Left renal cortex interstitium (tissue), 4 donors: ENCODE results near the gene UBALD1. TPM values are rescaled to one million over a fixed set of nuclear protein-coding genes. Genes with fewer than 3 reads are reported as not detected.
A peak's percentile ranks its signal among the peaks of the same experiment; 100 is the strongest.
"Not testable (repeated sequence)": the region's sequence is repeated elsewhere in the genome, so short reads cannot be mapped to it uniquely, and the experiment has no call there.

Source experiments
- DNase-seq, 4 donors: peaks; one replicate each; pipeline ENCODE4 v3.0.0-alpha.2; 2013; ENCODE audit warnings: low read depth in 4 of 4, low spot score in 2 of 4, missing footprints in 1 of 4
- polyA plus RNA-seq, 4 donors: library from polyadenylated mRNA; unstranded; fragments of 120-200 nt; gene quantifications; one replicate each; pipeline ENCODE4 v1.2.1, GENCODE V29; 2013; ENCODE audit not compliant: insufficient read length in 4 of 4

UBALD1 gene
- 10 to 100 TPM in 3 of 4 donors, 1 to 10 TPM in 1; 10.0 to 30.7 (median 23.6) TPM for polyA plus RNA-seq

DNA sequence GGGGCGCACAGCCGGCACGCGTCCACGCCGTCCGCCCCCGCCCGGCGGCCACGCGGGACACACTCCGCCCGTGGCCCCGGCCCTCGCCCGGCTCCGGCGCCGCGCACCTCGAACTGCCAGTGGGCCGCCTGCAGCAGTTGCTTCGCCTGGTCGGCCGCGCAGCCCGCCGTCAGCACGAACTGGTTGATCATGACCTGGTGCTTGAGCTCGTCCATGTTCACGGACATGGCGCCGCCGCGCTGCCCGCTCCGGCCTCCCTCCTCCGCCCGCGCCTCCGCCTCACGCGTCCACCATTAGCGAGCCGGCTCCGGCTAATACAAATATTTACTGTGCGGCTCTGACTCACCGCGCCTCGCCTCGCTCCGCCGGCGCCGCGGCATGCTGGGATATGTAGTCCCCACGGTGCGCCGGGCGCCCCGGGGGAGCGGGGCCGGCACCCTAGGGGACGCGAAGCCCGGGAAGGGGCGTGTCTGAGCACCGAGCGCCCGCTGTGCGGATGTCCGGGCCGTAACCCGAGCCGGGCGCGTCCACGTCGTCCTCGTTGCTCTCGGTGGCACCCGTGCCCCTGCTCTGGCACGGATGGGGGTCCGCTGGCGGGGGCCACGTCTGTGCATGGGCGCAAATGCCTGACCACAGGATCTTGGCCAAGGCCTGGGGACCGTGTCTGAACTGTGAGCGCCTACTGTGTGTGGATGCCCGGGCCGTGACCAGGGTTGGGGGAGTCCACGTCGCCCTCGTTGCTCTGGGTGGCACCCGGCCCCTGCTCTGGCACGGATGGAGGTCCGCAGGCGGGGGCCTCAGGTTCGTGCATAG is at the start of gene UBALD1:
Gene UBALD1 (minus strand): TSS at position 318 of the 813 bp plus-strand sequence. CDS start 91 bp downstream, at position 227.
- peak in 3 of 4 donors; percentile 21 to 71 (median 69) for DNase-seq

DNA sequence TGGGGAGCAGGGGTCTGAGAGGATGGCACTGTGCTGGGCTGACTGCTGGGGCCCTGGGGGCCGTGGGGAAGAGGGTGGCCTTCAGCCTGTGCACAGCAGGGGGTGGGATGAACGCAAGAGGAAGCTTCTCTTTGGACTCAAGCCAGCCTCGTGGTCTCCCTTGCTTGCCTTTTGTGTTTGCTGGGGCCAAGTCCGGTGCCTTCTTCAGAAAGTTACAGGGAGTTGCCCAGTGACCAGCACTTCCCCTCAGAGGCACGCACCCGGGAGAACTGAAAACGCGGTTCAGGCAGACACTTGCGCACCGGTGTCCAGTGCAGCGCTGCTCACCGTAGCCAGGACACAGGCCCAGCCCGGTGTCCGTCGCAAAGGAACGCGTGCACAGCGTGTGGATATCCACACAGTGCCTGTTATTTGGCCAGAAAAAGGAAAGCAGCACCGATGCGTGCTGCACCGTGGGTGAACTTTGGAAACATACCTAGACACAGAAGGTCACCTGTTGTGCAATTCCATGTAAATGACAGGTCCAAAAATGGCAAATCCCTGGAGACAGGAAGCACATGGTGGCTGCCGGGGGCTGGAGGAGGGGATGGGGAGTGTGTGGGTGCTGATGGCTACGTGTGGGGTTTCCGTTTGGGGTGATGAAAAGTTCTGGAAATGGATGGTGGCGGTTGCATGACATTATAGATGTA is 49.2 kb upstream of the UBALD1 start:
- DNase-seq, result no peak

DNA sequence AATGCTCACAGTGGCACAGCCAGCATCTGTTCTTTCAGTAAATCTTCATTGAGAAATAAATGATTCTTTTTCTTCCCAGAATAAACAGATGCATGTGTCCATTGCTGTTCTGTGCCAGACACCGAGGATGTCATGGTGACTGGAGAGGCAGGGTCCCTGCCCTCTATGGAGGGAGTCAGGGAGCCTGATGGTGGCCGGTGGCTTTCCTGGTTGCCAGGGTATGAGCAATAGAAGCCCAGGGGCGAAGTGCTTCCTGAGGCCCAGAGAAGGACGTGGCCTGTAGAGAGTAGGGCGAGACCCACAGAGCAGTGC is 48.7 kb upstream of the UBALD1 start:
- DNase-seq, result no peak

GRCh38 chr16:4661661-4662060 is 47.0 kb upstream of the UBALD1 start:
- no peak for DNase-seq

- peak in 2 of 4 donors; percentile 68 to 69 for DNase-seq
These were observed 45.8 kb upstream of the UBALD1 start for GRCh38 chr16:4660454-4661007.

- no peak for DNase-seq
These were observed 45.0 kb upstream of the UBALD1 start for GRCh38 chr16:4659363-4660353.

GRCh38 chr16:4656695-4657686 is 42.3 kb upstream of the UBALD1 start:
- DNase-seq, result no peak

DNA sequence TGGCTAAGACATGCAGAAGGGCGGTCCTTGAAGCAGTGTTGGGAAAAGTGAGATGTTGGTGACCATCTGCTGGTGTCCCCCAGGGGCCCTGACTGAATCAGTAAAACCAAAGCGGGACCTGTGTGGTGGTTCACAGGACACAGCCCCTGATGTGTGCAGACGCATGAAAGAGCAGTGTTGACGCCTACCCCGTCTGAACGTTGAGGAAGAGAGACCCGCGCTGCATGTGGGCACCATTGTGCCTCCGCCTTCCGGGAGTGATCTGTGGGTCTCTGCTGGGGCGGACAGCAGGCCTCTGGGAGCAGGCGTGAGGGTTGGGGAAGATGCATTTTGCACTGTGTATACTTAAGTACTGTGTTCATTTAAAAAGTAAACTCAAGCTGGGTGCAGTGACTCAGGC is 41.5 kb upstream of the UBALD1 start:
- DNase-seq, result no peak

DNA sequence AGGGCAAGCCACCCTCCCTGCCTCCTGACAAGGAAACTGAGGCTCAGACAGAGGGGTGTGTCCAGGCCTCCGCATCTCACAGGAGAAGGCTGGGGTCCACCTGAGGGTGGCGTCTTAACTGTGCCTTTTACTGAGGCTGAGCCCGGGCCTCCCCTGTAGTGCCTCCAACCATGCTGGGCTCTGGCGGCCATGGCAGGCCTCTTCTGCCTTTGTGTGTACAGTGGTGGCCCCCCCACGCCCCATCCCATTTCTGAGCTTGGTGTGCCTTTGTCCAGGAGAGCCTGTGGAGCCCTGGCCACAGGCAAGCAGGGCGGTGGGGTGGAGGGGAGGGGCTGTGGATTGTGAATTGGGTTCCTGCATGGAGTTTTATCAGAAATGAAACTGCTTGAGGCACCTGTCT is 41.1 kb upstream of the UBALD1 start:
- DNase-seq, result no peak

GRCh38 chr16:4654964-4655590 is 40.4 kb upstream of the UBALD1 start:
- no peak for DNase-seq

- no peak for DNase-seq
These were observed 39.6 kb upstream of the UBALD1 start for GRCh38 chr16:4654011-4654963.

GRCh38 chr16:4652561-4652960 is 37.9 kb upstream of the UBALD1 start:
- DNase-seq, result no peak

DNA sequence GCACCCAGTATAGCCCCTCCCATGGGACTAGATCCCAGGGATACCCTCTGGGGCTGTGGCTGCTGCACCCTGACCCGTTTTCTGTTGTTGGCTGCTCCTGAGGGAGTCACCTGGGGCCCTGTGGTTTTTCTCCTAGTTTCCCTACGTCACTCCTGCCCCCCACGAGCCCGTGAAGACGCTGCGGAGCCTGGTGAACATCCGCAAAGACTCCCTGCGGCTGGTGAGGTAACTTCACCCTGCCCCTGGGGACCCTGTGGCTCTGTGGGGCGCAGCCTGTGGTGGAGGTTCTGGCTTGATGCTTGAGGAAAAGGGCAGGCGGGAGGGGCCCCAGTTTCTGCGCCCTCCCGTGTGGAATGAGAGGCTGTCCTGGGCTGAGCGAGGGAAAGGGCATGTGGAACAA is 37.1 kb upstream of the UBALD1 start:
- no peak for DNase-seq

- not testable (repeated sequence) for DNase-seq
These were observed 35.9 kb upstream of the UBALD1 start for GRCh38 chr16:4650443-4651074.

GRCh38 chr16:4649744-4650442 is 35.2 kb upstream of the UBALD1 start:
- no peak for DNase-seq

- DNase-seq, result no peak
These were observed 34.2 kb upstream of the UBALD1 start for GRCh38 chr16:4648917-4649316.

DNA sequence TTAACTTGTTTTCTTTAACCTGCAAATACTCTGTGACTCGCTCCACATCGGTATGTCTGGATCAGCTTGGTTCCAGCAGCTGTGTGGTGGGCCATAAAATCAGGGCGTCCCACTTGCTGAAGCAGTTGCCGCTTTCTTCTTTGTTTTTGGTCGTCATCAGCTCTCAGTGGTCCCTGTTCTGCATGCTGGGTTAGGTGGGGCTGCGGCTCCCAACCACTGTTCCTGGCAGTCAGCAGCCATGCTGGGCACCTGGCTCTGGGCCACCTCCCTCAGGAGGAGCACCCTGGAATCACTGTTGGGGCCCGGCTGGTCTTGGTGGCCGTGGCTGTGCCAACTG is 32.9 kb upstream of the UBALD1 start:
- no peak for DNase-seq
